CD4-positive, alpha-beta T cell treated with Interleukin-6 for 4 hours (primary cell): ENCODE data around the gene TOB1.
"Not testable (repeated sequence)": the region's sequence is repeated elsewhere in the genome, so short reads cannot be mapped to it uniquely, and the experiment has no call there.

ENCODE experiments used
- DNase-seq: peaks from one replicate; pipeline ENCODE4 v3.0.0-alpha.2; 2020; ENCODE audit warnings: mixed read lengths

Gene TOB1

DNA sequence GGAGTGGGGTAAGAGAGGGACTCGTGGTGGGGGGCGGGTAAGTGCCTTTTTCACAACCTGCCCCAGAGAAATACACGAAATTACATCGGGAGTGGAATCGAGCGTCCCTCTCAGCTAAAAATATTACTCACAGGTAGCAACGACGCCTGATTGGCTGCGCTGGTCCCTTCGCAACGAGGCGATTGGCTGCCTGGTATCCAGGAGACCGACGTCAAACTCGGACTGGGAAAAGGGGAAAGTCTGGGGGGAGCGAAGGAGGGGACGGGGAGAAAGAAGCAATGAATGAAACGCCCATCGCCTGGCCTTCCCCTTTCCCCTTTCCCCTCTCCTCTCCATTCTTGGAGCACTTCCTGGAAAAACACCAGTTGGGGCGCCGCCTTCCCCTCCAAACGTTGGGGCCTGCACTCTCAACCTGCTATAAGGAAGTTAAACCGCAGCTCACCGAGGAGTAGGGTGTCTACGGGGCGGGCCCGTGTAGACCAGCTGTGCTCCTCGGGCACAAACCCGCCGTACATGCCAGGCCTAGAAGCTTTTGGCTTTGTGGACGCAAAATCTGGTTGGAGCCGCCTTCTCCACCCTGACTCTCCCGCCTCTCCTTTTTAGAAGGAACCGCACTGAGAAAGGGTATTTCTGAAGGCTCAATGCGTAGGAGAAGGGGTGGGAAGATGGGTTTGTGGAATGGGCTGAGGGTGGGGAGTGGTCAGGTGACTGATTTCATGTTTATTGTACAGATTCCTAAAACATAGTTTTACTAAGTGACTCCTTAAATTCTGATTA, 1.4 kb upstream of the TOB1 start:
- DNase-seq, result peak; percentile 84

DNA sequence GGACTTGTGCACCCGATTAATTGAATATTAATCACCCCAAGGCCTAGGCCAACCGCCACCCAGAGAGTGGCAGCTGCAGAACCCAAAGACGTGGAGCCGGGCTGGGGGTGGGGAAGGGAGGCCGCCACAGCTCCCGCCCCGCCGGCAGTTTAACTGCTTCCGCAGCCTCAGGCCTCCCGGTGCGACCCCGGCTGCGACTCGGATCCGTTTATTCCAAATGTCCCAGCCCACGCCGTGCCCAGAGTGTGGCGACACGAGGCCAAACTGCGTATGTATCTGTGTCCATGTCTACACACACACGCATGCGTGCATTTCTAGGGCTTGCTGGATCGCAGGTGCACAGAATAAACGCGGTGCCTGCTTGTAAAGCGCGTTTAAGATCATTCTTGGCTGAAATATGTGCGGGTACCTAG, 802 bp upstream of the TOB1 start:
- DNase-seq, result peak; percentile 68

DNA sequence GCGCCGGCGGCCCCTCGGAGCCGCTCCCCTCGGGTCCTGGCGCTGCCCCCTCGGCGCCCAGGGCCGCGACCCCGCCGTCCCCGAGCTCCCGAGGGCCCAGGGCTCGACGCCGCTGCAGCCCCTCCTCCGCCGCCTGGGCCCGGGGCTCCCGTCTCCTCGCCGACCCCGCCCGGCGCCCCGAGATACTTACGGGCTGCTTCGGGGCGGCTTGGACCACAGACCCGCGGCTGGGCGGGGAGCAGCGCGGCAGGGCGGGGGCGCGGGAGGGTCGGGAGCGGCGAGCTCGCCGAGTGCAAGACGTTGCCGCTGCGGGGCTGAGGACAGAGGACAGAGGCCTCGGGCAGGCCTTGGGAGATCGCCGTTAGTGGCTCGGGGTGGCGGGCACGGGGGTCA, 290 bp downstream of the TOB1 start:
- DNase-seq, result no peak

DNA sequence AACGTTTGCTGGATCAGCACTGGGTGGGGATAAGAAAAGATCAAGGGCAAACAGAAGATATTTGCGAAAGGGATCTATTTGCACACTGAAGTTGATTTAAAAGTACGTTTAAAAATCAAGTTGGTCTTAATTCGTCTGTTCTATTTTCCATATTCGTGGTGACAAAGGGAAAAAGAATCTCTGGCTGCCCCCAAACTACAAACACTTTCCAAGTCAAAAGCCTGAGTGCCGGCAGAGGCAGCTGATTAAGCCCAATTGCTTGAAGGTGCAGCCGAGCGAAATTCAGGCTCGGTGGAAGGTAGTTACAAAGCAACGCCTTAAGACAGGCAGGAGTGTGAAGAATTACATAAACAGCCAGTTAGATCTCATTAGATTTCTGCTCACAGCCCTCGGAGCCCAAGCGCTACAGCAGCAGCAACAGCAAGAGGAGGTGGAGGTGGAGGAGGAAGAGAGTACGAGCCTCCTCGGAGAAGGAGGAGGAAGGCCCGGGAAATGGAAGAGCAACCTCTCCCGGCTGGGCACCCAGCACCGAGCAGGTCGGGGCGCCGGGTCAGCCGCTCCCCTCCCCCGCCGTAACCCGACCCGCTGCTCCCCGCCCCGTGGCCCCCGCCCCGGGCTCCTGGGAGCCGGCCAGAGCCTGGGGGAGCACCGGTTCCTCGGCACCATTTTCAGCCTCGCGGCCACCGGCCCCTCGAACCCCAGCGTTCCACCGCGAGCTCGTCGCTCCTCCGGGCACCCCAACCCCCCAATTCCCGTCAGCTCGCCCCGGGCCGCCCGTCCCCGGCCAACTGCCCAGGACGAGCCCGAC, 890 bp downstream of the TOB1 start:
- DNase-seq, result peak; percentile 61

DNA sequence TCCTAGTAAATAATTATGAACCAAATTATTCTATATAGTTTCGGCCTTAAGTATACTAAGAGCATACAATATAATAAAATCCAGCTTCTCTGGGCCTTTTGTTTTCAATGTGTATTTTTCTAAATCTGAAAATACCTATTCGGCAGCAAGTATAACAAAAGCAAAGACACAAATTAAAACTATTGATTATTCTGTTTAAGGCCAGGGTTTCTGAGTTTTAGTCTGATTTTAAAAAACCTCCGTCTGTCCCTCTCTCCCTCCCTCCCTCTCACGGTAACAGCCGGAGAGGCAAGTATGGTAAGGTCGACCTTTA, 1.5 kb downstream of the TOB1 start:
- peak; percentile 42 for DNase-seq

DNA sequence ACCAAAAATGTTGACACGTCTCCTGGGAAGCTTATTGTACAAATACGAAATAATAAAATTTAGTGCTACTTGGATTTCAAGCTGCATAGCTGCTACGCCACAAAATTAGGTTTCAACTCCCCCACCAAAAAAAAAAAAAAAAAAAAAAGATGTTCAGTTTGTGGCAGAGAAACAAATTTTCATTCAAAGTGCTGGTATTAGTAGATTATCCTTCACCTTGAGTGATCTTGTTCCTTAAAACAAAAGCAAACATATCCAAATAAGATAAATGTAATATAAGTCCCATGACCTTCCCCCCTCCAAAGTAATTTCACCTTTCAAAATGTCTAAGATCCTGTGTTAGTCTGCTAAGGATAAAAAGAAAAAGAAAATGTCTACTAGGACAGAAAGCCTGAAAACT, 2.2 kb downstream of the TOB1 start:
- no peak for DNase-seq

DNA sequence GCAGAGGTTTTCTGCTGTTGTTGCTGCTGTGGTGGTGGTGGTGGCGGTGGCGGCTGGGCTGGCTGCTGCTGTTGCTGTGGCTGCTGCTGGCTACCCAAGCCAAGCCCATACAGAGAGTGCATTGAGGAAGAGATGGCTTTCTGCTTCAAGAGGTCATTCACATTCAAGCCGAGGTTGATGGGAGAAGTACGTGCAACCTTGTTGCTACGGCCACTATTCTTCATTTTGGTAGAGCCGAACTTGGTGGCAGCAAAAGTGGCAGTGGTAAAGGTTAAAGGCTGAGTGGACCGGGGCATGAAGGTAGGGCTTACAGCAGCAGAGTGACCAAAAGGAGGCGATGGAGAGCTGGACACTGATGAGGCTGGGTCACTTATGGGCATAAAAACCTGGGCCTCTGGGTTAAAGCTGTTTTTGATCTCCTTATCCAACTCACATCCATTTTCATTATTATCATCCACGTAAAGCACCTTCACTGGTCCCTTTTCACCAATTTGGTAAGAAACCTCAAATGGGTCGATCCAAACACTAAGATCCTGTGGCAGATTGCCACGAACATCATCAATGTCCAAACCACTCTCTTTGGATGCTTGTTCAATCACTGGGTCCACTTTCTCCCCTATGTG, 2.8 kb downstream of the TOB1 start:
- peak; percentile 49 for DNase-seq

DNA sequence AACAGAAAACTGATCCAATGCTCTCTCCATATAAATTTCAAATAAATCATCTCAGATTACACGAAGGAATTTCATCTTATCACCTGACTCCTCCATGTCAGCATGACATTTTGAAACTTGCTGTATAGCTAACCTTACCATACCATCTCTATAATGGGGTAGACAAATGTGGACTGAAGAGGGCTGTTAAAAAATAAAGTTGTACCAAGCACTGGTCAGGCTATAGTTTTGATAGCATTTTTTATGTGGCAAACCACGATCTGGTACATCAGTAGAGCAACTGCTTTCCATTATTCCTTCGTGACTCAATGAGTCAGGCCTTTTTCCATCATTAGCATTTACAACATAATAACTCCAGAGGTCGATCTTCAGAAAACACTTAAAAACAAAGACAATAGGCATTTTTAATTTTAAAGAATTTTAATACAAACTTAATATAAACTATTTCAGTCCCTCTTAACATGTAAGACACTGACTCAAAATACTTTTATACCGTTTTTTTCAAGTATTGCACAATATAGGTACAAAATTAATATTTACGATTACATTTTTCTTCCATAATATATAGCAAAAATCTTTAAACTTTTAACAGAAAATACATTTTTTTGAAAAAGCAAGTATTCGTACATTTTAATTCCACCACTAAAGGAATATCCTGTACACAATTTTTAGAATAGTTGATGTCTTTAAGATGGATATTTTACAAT, 4.2 kb downstream of the TOB1 start:
- DNase-seq, result no peak

DNA sequence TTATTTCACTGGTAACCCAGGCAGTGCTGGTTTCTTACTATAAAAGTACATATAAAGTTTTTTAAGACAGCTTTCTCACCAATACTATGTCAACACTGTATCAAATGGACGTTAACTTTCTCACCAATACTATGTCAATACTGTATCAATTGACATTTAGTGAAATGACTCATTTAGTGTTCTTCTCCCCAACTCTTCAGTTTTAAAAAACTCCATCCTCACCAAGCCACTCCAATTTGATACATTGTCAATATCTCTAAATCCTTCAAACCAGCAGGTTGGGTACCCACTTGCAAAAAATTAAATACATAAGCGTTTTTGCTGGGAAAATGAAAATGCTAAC, 4.8 kb downstream of the TOB1 start:
- no peak for DNase-seq

DNA sequence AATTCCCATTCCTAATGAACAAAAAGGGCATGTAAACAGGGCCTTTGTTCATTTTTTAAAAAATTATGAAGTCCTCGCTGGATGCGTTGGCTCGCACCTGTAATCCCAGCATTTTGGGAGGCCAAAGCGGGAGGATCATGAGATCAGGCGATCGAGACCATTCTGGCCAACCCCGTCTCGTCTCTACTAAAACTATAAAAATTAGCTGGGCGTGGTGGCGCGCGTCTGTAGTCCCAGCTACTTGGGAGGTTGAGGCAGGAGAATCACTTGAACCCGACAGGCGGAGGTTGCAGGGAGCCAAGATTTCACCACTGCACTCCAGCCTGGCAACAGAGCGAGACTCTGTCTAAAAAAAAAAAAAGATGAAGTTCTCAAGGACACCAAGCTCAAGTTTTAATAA, 6.4 kb downstream of the TOB1 start:
- not testable (repeated sequence) for DNase-seq

DNA sequence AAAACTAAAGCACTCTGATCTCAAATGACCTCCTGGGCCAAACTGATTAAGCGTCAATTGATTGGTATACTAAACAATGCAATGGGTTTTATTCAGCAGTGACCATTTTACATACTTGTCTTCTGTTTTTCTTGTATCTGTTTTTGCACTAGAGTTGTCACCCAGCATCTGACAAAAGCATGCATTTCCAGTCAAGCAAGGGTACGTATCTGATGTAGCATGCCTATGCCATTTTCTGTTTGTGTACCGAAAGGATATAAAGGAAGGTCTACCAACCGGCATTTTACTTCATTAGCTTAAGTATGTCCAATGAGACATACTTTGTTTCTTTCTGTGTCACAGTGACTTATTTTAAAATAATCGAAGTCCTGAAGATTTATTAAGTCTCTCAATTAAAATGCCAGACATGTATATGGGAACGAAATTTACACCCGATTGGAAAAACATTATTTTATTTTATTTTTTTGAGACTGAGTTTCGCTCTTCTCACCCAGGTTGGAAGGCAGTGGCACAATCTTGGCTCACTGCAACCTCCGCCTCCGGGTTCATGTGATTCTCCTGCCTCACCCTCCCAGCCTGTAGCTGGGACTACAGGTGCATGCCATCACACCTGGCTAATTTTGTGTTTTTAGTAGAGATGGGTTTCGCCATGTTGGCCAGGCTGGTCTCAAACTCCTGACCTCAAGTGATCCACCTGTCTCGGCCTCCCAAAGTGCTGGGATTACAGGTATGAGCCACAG, 7.5 kb downstream of the TOB1 start:
- no peak for DNase-seq

DNA sequence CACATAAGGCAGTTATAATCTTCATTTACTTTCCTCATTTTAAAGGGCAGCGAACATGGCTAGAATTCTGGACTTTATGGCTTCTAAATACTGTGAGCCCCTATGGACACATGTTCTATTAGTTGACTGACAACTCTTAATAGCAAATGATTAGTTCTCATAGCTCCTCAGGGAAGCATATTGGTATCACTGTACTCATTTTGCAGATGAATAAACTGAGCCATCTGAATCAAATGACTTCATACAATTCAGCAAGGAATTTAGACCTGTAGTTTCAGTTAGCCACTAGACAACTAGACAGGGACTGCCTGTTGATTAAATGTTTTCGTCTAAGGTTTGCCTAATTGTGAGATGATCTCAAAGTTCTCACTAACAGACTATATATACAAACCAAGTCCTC, 9.7 kb downstream of the TOB1 start:
- DNase-seq, result no peak

DNA sequence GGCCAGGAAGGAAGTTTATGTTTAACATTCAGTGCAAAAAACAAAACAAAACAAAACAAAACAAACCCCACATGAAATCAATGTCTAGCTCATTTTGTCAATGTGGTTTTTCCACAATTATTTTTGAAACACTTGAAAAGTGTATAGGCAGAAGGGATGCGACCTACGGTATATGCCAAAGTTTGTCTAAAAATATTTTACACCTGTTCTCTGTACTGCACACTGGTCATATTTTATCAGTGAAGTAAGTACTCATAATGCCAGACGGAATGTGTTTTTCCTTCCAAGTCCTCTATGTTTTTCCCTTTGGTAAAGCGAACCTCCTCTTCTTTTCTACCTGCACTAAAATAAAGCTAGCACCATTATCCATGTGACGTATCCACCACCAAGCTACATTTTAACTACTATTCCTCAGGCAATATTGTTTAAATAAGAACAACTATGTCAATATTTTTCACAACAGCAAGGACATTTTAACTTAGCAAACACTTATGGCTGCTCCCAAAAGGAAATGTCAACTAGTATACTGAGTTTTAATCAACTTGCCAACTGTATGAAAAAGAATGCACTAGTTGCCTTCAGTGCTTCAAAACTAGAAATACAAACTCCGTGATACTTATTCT, 10.3 kb downstream of the TOB1 start:
- DNase-seq, result no peak

DNA sequence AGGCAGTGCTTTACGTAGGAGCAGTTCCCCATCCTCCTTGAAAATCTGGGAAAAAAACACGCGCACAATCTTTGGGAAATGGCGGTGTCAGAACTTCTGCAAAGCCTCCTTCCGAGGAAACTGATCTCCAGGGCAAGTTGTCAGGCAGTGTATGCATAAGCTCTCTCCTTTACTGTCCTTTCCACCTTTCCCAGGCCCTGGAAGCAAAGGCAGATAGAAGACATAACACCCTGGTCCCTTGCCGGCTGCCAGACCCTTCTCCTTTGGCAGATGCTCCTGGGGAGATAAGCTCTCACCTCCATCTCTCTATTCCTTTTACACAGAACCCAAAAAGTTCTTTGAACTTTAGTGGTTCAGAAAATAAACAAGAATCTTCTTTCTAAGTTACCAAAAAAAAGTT, 12.4 kb downstream of the TOB1 start:
- no peak for DNase-seq

DNA sequence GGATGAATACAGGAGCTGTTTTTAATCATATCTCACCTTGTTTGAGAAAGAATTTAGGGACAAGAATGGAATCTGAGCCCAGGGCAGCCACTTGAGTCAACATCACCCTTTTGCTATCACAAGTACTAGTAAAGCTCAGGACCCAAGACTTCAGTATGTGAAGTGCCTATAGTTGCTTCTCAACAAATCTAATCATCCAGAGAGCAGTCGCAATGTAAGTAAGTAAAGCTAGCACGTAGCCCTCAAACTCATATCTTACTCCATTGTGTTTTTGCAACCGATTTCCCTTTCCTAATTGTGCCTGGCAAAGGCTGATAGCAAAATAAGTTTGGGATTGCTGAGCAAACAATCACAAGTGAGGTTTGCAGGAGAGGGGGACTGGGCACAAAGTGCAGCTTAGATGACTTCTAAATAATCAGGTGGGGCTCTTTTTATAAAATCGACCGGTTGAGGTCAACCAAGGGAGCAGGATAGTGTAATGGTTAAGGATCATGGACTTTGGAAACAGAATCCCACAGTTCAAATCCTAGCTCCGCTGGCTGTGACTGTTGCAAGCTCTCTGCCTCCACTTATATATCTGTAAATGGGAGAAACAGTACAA, 13.0 kb downstream of the TOB1 start:
- no peak for DNase-seq

DNA sequence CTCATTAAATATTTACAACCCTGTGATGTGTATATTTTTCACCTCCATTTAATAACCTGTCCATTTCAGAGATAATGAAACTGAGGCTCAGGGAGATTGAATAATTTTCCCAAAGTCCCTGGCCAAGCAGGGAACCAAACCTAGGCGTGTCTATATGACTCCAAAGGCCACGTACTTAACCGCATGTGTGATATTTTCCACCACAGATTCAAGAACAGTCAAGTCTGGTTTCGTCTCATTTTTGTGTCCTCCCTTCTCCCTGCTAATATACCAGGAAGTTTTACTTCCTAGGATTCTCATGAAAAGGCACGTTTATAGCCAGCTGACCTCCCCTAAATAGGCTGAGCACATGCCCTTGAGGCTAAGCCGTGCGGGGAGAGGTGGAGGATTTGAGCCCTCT, 15.5 kb downstream of the TOB1 start:
- no peak for DNase-seq

DNA sequence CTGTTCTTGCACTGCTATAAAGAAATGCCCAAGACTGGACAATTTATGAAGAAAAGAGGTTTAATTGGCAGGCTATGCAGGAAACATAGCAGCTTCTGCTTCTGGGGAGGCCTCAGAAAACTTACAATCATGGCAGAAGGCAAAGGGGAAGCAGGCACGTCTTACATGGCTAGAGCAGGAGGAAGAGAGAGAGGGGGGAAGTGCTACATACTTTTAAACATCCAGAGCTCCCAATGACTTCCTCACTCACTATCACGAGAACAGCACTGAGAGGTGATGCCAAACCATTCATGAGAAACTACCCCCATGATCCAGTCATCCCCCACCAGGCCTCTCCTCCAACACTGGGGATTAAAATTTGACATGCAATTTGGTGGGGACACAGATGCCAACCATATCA, 17.4 kb downstream of the TOB1 start:
- DNase-seq, result no peak

DNA sequence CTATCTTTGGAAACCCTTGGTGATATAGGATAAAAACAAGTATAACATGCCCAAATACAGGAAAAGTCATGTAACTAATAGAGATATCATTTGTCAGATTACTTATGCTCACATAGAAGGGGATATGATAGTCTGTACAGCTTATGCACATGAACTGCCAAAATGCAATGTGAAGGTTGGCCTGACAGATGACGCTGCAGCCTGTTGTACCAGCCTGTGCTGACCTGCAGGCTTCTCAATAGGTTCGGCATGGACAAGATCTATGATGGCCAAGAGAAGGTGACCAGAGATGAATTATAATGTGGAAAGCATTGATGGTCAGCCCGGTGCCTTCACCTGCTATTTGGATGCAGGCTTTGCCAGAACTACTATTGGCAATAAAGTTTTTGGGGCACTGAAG, 18.1 kb downstream of the TOB1 start:
- DNase-seq, result no peak

DNA sequence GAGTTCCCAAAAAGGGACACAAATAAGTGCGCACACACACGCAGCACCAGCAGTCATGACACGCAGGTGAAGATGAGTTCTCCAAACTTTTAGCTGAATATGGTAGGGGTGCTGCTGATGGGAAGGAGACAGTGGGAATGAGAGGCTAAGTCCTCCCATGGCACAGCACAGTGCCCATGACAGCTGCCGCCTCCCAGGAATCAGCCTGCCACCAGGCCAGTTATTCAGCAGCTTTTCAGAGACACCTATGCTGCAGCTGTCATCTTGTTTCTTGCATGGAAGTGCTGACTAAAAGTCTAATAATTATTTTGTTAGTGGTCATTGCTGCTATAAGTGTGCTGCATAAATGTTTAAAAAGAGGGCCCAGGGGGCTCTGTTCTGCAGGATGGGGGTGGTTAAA, 18.6 kb downstream of the TOB1 start:
- no peak for DNase-seq

DNA sequence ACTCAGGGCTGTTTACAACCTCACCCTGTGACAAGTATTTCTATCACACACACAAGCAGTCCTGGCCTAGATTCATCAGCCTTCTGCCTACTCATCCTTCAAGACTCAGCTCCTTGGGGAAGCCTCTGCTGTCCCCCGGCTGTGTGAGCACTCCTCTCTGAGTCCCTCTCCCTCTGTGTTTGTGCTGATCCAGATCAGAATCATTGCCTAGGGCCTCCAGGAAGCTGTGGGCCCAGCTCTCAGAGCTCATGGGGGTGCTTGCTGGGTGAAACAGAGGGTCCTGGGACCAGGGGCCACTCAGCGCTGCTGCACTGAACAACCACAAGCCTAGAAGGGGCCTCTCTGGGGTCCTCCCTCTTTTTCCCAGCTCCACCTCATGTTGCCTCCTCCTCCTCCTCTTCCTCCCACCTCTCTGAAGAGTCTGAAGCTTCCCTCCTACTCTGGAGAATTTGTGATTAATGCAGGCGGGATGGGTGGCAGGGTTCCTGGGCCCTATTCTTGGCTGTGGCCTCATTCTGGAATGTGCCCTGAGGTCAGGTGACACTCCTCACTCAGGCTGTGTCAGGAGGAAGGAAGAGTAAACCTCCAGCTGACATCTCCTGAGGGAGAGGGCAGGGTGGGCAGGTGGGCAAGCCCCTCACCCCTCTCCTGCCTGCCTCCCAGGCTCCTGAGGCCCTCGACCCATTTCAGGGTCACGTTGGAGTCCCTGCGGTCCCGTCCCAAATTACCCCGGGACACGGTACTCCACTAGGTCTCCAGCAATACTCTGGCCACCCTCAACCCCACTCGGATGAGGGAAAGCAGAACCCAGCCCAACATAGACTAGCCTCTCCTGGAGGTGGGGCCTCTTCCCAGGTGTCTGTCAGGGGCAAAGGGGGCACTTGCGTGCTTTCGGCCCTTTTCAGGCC, 20.7 kb downstream of the TOB1 start:
- DNase-seq, result no peak

DNA sequence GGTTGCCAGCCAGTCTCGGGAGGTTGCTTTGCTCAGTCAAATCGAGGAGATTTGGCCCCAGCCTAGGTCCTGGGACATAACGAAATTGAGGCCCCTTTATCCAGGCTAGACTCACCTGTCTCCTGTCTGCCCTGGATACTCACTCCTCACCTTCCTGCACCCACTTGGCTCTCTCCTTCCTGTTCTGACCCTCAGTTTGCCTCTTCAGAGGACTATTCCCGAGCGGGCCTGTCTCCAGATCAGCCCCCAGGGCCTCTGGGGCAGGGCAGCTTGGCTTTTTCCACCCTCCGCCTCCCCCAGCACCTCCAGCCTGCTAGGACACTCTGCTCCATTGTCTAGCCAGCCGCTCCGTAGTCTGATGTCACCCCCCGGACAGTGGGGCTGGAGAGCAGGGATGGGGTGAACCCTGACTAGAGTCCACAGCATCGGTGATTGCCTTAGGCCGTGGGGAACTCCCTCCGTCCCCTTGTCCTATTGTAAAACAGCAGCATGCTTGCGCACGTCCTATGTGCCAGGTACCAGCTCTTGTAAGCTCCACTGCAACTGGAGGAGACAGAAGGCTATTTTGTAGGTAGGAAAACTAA, 21.9 kb downstream of the TOB1 start:
- no peak for DNase-seq
